ENCODE results near the gene TMEM209.
"Not testable (repeated sequence)": the region's sequence is repeated elsewhere in the genome, so short reads cannot be mapped to it uniquely, and the experiment has no call there.

Gene TMEM209

GRCh38 chr7:130157700-130158099 is 47.5 kb downstream of the TMEM209 start:
- no peak for DNase-seq

DNA sequence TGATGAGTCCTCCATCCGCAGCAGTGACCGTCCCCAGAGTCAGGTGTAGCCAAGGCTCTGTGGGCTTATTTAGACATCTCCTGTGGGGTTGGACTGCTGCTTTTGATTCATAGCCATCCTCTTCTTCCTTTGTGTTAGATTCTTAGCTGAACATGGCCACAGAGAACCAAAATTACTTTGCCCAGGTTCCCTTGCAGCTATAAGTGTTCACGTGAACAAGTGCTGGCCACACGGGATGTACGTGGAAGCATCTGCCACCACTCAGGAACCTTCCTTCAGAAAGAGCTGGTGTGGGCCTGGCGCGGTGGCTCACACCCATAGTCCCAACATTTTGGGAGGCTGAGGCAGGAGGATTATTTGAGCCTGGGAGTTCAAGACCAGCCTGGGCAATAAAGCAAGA is 49.1 kb downstream of the TMEM209 start:
- no peak for DNase-seq

- no peak for DNase-seq
Measured at GRCh38 chr7:130154501-130155317, 50.5 kb downstream of the TMEM209 start.

- no peak for DNase-seq
Measured at GRCh38 chr7:130154131-130154500, 51.1 kb downstream of the TMEM209 start.

GRCh38 chr7:130153211-130153908 is 51.8 kb downstream of the TMEM209 start:
- no peak for DNase-seq

GRCh38 chr7:130152493-130153210 is 52.6 kb downstream of the TMEM209 start:
- DNase-seq, result no peak

GRCh38 chr7:130151591-130152492 is 53.4 kb downstream of the TMEM209 start:
- no peak for DNase-seq

- DNase-seq, result no peak
Measured at GRCh38 chr7:130150587-130150986, 54.6 kb downstream of the TMEM209 start.

DNA sequence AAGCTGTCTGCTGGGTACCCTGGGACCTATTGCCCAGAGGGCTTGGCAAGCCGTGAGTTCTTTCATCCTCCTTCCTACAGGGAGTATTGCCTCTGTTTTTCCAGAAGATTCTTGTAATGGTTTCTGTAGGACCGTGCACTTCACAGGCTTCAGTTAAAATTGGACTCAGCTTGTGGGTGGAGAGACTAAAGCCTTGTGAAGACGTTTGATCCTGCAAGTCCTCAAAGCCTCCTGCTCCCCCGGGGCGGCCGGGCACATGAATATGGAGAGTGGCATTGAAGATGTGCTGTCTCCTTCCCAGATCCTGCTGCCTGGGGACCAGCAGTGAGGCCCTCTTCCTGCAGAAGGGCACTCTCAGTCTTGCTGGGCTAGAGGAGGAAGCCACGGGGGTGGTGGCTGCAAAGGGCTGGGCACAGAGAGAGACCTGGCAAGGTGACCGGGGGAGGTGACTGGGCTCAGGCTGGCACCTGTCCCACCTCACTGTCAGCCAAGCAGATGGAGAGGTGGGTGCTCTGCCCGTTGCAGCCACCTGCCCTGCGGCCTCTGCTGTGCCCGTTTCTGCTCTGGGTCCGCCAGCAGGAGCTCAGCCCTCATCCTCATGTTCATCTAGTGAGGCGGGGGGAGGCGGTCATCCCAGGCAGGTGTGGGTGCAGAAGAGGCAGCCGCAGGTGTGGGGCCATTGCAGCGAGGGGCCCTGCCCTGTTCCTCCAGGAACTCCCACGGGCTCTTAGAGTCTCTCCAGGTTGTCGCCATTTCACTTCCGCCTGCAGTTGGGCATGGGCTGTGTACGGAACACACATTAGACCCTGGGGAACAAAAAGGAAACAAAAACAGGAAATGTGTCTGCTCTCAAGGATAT is 55.7 kb downstream of the TMEM209 start:
- no peak for DNase-seq

DNA sequence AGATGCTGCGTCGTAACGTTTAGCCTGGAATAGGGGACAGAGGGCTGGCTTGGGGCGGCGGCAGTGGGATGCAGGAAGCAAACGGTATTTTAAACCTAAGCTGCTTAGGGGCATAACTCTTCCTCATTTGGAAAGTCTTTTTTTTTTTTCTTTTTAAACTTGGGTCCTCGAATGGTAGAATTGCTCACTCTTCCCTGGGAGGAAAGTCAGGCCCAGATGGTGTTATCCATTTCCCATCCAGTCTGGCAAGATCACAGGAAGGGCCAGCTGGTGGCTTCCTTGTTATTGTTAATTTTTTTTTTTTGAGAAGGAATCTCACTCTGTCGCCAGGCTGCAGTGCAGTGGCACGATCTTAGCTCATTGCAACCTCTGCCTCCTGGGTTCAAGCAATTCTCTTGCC is 56.6 kb downstream of the TMEM209 start:
- no peak for DNase-seq

- no peak for DNase-seq
Measured at GRCh38 chr7:130147710-130148325, 57.4 kb downstream of the TMEM209 start.

GRCh38 chr7:130146693-130147405 is 58.4 kb downstream of the TMEM209 start:
- DNase-seq, result no peak

- not testable (repeated sequence) for DNase-seq
Measured at GRCh38 chr7:130146142-130146541, 59.1 kb downstream of the TMEM209 start.

DNA sequence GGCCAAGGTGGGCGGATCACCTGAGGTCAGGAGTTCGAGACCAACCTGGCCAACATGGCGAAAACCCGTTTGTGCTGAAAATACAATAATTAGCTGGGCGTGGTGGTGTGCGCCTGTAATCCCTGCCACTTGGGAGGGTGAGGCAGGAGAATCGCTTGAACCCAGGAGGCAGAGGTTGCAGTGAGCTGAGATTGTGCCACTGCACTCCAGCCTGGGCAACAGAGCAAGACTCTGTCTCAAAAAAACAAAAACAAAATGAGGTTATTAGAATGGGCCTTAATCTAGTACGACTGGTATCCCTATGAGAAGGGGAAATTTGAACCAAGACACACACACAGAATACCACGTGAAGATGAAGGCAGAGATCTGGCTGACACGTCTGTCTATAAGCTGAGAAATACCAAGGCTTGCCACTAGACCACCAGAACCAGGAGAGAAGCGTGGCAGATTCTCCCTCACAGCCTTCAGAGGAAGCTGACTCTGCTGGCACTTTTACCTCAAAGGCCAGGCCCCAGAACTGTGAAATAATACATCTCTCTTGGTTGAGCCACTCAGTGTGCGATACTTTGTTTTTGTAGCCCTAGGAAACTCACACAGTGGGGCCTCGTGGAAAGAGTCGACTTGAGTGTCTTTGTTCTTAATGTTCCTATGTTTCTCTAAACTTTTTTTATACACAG is 59.6 kb downstream of the TMEM209 start:
- DNase-seq, result no peak

GRCh38 chr7:130144312-130145171 is 60.7 kb downstream of the TMEM209 start:
- DNase-seq, result no peak

DNA sequence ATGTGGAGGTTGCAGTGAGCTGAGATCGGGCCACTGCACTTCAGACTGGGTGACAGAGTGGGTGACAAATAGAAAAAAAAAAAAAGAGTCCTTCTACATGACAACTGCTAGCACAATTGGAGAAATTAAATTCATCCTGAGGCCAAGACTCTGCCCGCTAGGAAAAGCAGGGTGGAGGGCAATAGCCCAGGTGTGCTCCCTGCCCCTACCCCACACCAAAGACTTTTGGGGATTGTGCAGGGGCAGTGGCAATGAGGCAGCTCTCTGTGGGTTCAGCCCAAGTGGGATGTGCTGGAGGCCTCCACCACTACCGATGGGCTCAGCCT is 61.3 kb downstream of the TMEM209 start:
- DNase-seq, result no peak

DNA sequence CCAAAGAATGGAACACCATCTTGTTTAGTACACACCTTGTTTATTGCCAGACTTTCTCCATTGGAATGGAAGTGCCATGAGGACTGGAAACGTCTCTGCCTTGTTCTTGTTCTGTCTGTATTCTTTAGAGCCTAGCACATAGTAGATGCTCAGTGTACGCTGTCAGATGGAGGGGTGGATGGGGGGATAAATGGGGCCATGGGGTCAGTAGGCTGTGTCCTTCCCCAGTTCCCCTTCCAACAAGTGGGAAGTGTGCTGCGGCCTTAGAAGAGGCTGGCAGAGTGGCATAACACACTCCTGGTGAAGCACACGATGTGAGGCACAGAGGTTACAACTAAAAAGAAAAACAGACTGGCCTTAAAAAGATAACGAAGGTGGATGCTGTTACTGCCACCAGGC is 61.9 kb downstream of the TMEM209 start:
- DNase-seq, result no peak

DNA sequence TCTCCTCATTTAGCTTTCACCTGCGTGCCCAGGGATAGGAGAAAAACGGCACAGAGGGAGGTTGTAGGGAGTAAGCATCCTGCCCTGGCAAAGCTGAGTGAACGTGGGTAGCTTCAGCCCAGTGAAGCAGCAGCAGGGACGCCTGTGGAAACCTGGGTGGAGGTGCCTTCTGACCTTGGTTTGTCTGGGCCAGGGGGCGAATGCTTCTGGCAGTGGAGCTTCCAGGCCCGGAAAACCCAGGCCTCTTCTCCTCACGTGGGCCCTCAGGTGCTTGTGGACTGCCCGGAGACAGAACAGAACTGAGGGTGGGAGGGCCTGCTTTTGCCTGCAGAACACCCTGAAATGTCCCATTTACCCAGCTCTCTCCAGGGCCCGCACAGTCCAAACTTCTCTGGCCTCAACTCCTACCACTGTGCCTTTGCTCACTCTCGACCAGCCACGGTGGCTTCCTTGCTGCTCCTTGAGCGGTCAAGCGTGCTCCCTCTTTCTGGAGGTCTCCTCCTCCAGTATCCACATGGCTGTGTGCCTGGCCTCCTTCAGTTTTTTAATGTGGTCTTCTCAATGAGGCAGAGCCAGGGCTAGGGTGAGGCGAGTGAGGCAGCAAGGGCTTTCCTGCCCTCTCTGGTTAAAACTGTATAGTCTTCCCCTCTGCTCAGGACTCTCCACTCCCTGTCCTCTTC is 62.4 kb downstream of the TMEM209 start:
- DNase-seq, result no peak

Measured in NCI-H526 treated with DMSO at 0.1 percent for 48 hours (cell line).